HepG2 (cell line): Measurements from ENCODE around the gene LOX. TPM values are rescaled to one million over a fixed set of nuclear protein-coding genes. Genes with fewer than 3 reads are reported as not detected.

ENCODE experiments used
- ATAC-seq: fragments of 200-7000 bp; cut with Tn5 transposase; 3 replicates; pipeline ENCODE4 v1.9.1; 2020; ENCODE audit warnings: mild to moderate bottlenecking, moderate library complexity
- BruUV-seq: library from RNA; stranded (reverse); fragments of 400-500 nt; replicated peaks from 2 replicates; lab custom pipeline; 2021; lab: Mats Ljungman, UMichigan
- CTCF ChIA-PET: fragments of 300-600 bp; formaldehyde crosslinking; extraction: SDS; loops from one replicate; lab custom pipeline; 2021; ENCODE audit warnings: low total read pairs, inconsistent platforms, low intra/inter-chr PET ratio; lab: Yijun Ruan, JAX
- POLR2A ChIA-PET: fragments of 350-600 bp; sonication (Branson Sonifier 250); formaldehyde crosslinking; loops from one replicate; lab custom pipeline; 2020; ENCODE audit warnings: antibody characterized with exemption, inconsistent platforms; lab: Yijun Ruan, JAX
- DNase-seq: peaks from one replicate; pipeline ENCODE4 v3.0.0-alpha.2; 2015; ENCODE audit warnings: low spot score
- FAIRE-seq: peaks from 3 replicates; lab custom pipeline; 2011; peaks lifted over from hg19 to GRCh38; lab: Jason Lieb, UNC
- H2AFZ ChIP-seq: one replicate; pipeline ENCODE4 v1.6.1; 2011; ENCODE audit warnings: low read length, inconsistent platforms
- H3K27ac ChIP-seq: fragments of 300-600 bp; 3 replicates; pipeline ENCODE4 v1.8.0; 2011; ENCODE audit warnings: mixed run types, mild to moderate bottlenecking, mixed read lengths, low read length, inconsistent platforms; ENCODE audit not compliant: insufficient read depth; ENCODE audit errors: extremely low read length
- H3K27me3 ChIP-seq, 2 experiments: fragments of 200-600 bp in 1 of 2; 2 replicates in 1 of 2; 3 replicates in 1 of 2; pipeline versions ENCODE4 v1.6.0 to v1.8.0; 2011; ENCODE audit warnings: low read length in 2 of 2, mild to moderate bottlenecking in 2 of 2, moderate library complexity in 2 of 2, inconsistent platforms in 1 of 2; ENCODE audit not compliant: insufficient read depth in 2 of 2, control insufficient read depth in 1 of 2
- H3K36me3 ChIP-seq, 2 experiments: fragments of 200-600 bp in 1 of 2; replicated peaks in 1 of 2; 2 replicates in 1 of 2; 3 replicates in 1 of 2; pipeline versions ENCODE4 v1.5.1 to v1.8.0; 2011; ENCODE audit warnings: low read length in 2 of 2, inconsistent platforms in 1 of 2; ENCODE audit not compliant: insufficient read depth in 2 of 2, control insufficient read depth in 1 of 2
- H3K4me1 ChIP-seq: 2 replicates; pipeline ENCODE4 v1.5.1; 2012; ENCODE audit warnings: low read length, inconsistent platforms; ENCODE audit not compliant: insufficient read depth
- H3K4me2 ChIP-seq: 2 replicates; pipeline ENCODE4 v1.6.0; 2011; ENCODE audit warnings: low read depth, low read length, inconsistent platforms
- H3K4me3 ChIP-seq, 3 experiments: fragments of 200-600 bp in 1 of 3; sonication (generic), shearing (Covaris generic) in 1 of 3; replicated peaks in 1 of 3; 2 replicates each; pipeline ENCODE4 v1.5.1; 2011 to 2016; ENCODE audit warnings: low read length in 3 of 3, inconsistent platforms in 2 of 3, low read depth in 2 of 3, mild to moderate bottlenecking in 2 of 3, control low read depth in 1 of 3, mixed read lengths in 1 of 3; ENCODE audit not compliant: insufficient read depth in 1 of 3
- H3K79me2 ChIP-seq: one replicate; pipeline ENCODE4 v1.6.1; 2011; ENCODE audit warnings: low read length, inconsistent platforms; ENCODE audit not compliant: insufficient read depth
- H3K9ac ChIP-seq: 2 replicates; pipeline ENCODE4 v1.6.0; 2011; ENCODE audit warnings: mild to moderate bottlenecking, low read depth, low read length, inconsistent platforms; ENCODE audit not compliant: insufficient read depth
- H3K9me3 ChIP-seq: 2 replicates; pipeline ENCODE4 v1.5.1; 2012; ENCODE audit warnings: mild to moderate bottlenecking, low read length
- H4K20me1 ChIP-seq: 2 replicates; pipeline ENCODE4 v1.6.0; 2011; ENCODE audit warnings: inconsistent platforms, mild to moderate bottlenecking, low read length, moderate library complexity; ENCODE audit not compliant: insufficient read depth
- ATF7 ChIP-seq, 2 experiments: fragments of 450-650 bp in 1 of 2; sonication (generic) in 1 of 2; formaldehyde crosslinking in 1 of 2; IDR thresholded peaks; 2 replicates each; pipeline versions ENCODE4 v1.4.0 to v1.6.1; 2016 to 2020; ENCODE audit warnings: antibody characterized with exemption in 1 of 2, mild to moderate bottlenecking in 1 of 2, missing genetic modification reagents in 1 of 2
- CBX5 ChIP-seq: sonication (generic); formaldehyde crosslinking; IDR thresholded peaks from 2 replicates; pipeline ENCODE4 v1.4.0; 2020; ENCODE audit warnings: missing genetic modification reagents, borderline replicate concordance
- CHD4 ChIP-seq: fragments of 200-600 bp; sonication (generic); IDR thresholded peaks from 2 replicates; pipeline ENCODE4 v1.7.0; 2017; ENCODE audit warnings: mild to moderate bottlenecking, low read length, borderline replicate concordance
- GFI1 ChIP-seq: sonication (generic); formaldehyde crosslinking; IDR thresholded peaks from 2 replicates; pipeline ENCODE4 v1.5.0; 2020; ENCODE audit warnings: missing genetic modification reagents, mild to moderate bottlenecking, borderline replicate concordance
- HMG20A ChIP-seq: IDR thresholded peaks from 2 replicates; pipeline ENCODE4 v1.6.1; 2016; ENCODE audit warnings: borderline replicate concordance
- KDM4B ChIP-seq: sonication (generic); formaldehyde crosslinking; IDR thresholded peaks from 2 replicates; pipeline ENCODE4 v1.4.0; 2020; ENCODE audit warnings: missing genetic modification reagents
- KLF11 ChIP-seq: IDR thresholded peaks from 2 replicates; pipeline ENCODE4 v1.6.1; 2016; ENCODE audit warnings: missing compliant biosample characterization
- ONECUT2 ChIP-seq: sonication (generic); formaldehyde crosslinking; IDR thresholded peaks from 2 replicates; pipeline ENCODE4 v1.4.0; 2020; ENCODE audit warnings: missing genetic modification reagents
- RAD21 ChIP-seq: fragments of 450-650 bp; formaldehyde crosslinking; IDR thresholded peaks from 2 replicates; pipeline ENCODE4 v1.5.0; 2020; ENCODE audit warnings: mild to moderate bottlenecking
- ZNF235 ChIP-seq: sonication (generic); formaldehyde crosslinking; IDR thresholded peaks from 2 replicates; pipeline ENCODE4 v1.8.1; 2023; ENCODE audit warnings: mild to moderate bottlenecking, missing genetic modification reagents, borderline replicate concordance
- ZNF282 ChIP-seq: fragments of 450-650 bp; IDR thresholded peaks from 2 replicates; pipeline ENCODE4 v1.6.1; 2018; ENCODE audit not compliant: partially characterized antibody
- ZNF788 ChIP-seq: sonication (generic); formaldehyde crosslinking; IDR thresholded peaks from 2 replicates; pipeline ENCODE4 v1.5.0; 2020; ENCODE audit warnings: mild to moderate bottlenecking, missing genetic modification reagents, borderline replicate concordance
- WGBS: methylation state at CpG from one replicate; pipeline ENCODE4 v1.1.6; 2017; ENCODE audit warnings: low lambda C conversion rate; 5-methylcytosine and 5-hydroxymethylcytosine counted together
- in situ Hi-C: cut with HindIII; loops from 2 replicates; pipeline ENCODE4 v1.10.0; 2017; ENCODE audit warnings: low pct_unique_long_range_greater_than_20kb; ENCODE audit not compliant: extremely low pct_ligation_motif_present
- intact Hi-C: fragments of 100-400 bp; cut with micrococcal nuclease; formaldehyde crosslinking; loops from one replicate; pipeline ENCODE4 v1.10.0; 2022; ENCODE audit not compliant: unreplicated experiment
- polyA plus RNA-seq, 8 experiments: library from polyadenylated mRNA; depleted of rRNA in 3 of 8; stranded (reverse) in 7 of 8; unstranded in 1 of 8; fragments of >200 nt; fragmentation: Illumina TruSeq in 4 of 8; extraction: Trizol in 4 of 8; gene quantifications; 2 replicates each; pipeline versions ENCODE4 v1.2.1 to v1.2.3, GENCODE V29; 2011 to 2016; ENCODE audit warnings: low read depth in 4 of 8, missing spikeins in 1 of 8, mixed read lengths in 1 of 8; ENCODE audit not compliant: insufficient read depth in 1 of 8
- total RNA-seq, 5 experiments: library from RNA; depleted of rRNA; stranded (reverse); fragments of >200 nt; fragmentation: Illumina TruSeq; extraction: Trizol; gene quantifications; 2 replicates each; pipeline ENCODE4 v1.2.3, GENCODE V29; 2016; ENCODE audit warnings: low read depth in 1 of 5
- TF ChIP-seq, protein P1 (sequence below): sonication (generic); formaldehyde crosslinking; IDR thresholded peaks from 2 replicates; pipeline ENCODE4 v1.8.0; 2022; ENCODE audit warnings: mild to moderate bottlenecking, missing genetic modification reagents
- TF ChIP-seq, protein P2 (sequence below): sonication (generic); formaldehyde crosslinking; IDR thresholded peaks from 2 replicates; pipeline ENCODE4 v1.8.1; 2023; ENCODE audit warnings: mild to moderate bottlenecking, inconsistent platforms, moderate library complexity, missing genetic modification reagents, borderline replicate concordance

The LOX gene
- total and polyA plus RNA-seq, 2 of the 13 experiments (the other 11 are each of a cell fraction or from before 2014, with no cell fraction given), result 0.73 to 173 TPM

DNA sequence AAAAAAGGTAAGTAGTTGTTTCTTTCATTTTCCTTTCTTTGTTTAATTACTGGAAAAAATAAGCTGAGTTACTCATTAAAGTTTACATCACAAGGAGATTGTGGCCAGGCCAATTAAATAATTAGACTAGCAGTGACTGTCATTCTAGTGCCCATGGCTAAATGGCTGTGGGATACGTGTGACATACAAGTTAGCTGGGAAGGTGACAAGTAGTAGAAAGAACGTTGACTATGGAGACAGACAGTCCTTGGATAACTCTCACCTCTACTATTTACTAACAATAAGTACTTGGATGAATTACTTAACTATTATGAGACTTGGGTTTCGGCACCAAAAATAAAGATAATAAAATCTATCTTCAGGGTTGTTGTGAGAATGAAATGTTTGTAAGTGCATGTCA lies 7.0 kb upstream of the LOX start:
- TF ChIP-seq CHD4 (no peak), ONECUT2 (CRISPR knock-in tag) (no peak), KLF11 (no peak)
- POLR2A ChIA-PET, result no interaction called here

DNA sequence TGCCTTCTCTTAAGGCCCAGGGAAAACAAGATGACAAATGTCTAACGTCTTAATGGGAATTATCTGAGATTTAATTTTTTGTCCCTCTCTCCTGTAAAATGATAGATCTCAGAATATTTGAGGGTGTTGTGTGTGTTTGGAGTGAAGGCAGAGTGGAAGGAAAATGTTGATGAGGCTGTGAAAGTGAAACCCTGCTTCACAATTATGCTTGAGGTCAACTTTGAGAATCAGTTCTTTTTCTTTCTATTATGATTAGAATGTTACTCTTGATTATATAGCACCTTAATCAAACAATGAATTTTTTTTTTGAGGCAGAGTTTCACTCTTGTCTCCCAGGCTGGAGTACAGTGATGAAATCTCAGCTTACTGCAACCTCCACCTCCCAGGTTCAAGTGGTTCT lies 5.5 kb upstream of the LOX start:
- TF ChIP-seq, protein P1, sequence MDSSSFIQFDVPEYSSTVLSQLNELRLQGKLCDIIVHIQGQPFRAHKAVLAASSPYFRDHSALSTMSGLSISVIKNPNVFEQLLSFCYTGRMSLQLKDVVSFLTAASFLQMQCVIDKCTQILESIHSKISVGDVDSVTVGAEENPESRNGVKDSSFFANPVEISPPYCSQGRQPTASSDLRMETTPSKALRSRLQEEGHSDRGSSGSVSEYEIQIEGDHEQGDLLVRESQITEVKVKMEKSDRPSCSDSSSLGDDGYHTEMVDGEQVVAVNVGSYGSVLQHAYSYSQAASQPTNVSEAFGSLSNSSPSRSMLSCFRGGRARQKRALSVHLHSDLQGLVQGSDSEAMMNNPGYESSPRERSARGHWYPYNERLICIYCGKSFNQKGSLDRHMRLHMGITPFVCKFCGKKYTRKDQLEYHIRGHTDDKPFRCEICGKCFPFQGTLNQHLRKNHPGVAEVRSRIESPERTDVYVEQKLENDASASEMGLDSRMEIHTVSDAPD (CRISPR knock-in tag), result no peak
- TF ChIP-seq, protein P2, sequence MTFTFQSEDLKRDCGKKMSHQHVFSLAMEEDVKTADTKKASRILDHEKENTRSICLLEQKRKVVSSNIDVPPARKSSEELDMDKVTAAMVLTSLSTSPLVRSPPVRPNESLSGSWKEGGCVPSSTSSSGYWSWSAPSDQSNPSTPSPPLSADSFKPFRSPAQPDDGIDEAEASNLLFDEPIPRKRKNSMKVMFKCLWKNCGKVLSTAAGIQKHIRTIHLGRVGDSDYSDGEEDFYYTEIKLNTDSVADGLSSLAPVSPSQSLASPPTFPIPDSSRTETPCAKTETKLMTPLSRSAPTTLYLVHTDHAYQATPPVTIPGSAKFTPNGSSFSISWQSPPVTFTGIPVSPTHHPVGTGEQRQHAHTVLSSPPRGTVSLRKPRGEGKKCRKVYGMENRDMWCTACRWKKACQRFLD (CRISPR knock-in tag), result no peak
- TF ChIP-seq CBX5 (no peak), GFI1 (no peak), KDM4B (CRISPR knock-in tag) (no peak), ATF7 (IDR thresholded peaks at IDR 0.05) (no peak), ATF7 (CRISPR knock-in tag; IDR thresholded peaks at IDR 0.05) (no peak), ZNF282 (no peak), ZNF788 (no peak), RAD21 (CRISPR knock-in tag) (no peak), HMG20A (CRISPR knock-in tag) (no peak), ZNF235 (CRISPR knock-in tag) (no peak)
- H3K4me3 ChIP-seq, result no peak overlapping the region
- BruUV-seq, result no TSS peak
- DNase-seq (no peak), FAIRE-seq (no peak), ATAC-seq (no peak)
- H3K27ac ChIP-seq, result no peak overlapping the region
- in situ Hi-C loops (no loop called here), intact Hi-C loops (no loop called here)
- H3K27me3 ChIP-seq, result peaks cover 0 to 7% of the 10 kb centered on the region in 2 experiments; a peak in 2 of 5 replicates
- POLR2A ChIA-PET, result no interaction called here
- no peak overlapping the region for H3K4me2 ChIP-seq
- H2AFZ ChIP-seq, result no peak overlapping the region
- H3K9me3 ChIP-seq, result no peaks in the 10 kb centered on the region
- H4K20me1 ChIP-seq, result no peaks in the 10 kb centered on the region
- no peaks in the 10 kb centered on the region for H3K79me2 ChIP-seq
- peaks cover 30% of the 10 kb centered on the region for H3K4me1 ChIP-seq
- 0% methylated on average over 1 of the region's 1 CpG for WGBS
- H3K36me3 ChIP-seq, result no peaks in the 10 kb centered on the region
- H3K9ac ChIP-seq, result no peak overlapping the region
- CTCF ChIA-PET, result no interaction called here

More for the DNA sequence above, 7.0 kb upstream of the LOX start:
- H3K27ac ChIP-seq, result no peak overlapping the region
- peaks cover 23% of the 10 kb centered on the region for H3K4me1 ChIP-seq
- in situ Hi-C loops, result no loop called here
- H2AFZ ChIP-seq, result no peak overlapping the region
- H3K9ac ChIP-seq, result no peak overlapping the region
- no peak for DNase-seq
- H3K4me3 ChIP-seq, result no peak overlapping the region
- no peaks in the 10 kb centered on the region for H3K79me2 ChIP-seq
- no peaks in the 10 kb centered on the region; a peak in 1 of 5 replicates for H3K27me3 ChIP-seq
- ATAC-seq, result no peak
- no peaks in the 10 kb centered on the region for H3K36me3 ChIP-seq
- no peaks in the 10 kb centered on the region for H4K20me1 ChIP-seq
- BruUV-seq, result no TSS peak
- CTCF ChIA-PET, result no interaction called here
- no peak for FAIRE-seq
- intact Hi-C loops, result no loop called here
- H3K4me2 ChIP-seq, result no peak overlapping the region
- 61% methylated on average over 3 of the region's 3 CpGs for WGBS
- no peaks in the 10 kb centered on the region for H3K9me3 ChIP-seq
